GM18519 (cell line): ENCODE results near the gene RNF26.

Source experiments
- ATAC-seq: cut with Tn5 transposase; IDR thresholded peaks from one replicate; pipeline ENCODE4 v1.9.1; 2021; ENCODE audit warnings: mild to moderate bottlenecking, moderate library complexity; ENCODE audit not compliant: unreplicated experiment, low FRiP score

Gene RNF26

DNA sequence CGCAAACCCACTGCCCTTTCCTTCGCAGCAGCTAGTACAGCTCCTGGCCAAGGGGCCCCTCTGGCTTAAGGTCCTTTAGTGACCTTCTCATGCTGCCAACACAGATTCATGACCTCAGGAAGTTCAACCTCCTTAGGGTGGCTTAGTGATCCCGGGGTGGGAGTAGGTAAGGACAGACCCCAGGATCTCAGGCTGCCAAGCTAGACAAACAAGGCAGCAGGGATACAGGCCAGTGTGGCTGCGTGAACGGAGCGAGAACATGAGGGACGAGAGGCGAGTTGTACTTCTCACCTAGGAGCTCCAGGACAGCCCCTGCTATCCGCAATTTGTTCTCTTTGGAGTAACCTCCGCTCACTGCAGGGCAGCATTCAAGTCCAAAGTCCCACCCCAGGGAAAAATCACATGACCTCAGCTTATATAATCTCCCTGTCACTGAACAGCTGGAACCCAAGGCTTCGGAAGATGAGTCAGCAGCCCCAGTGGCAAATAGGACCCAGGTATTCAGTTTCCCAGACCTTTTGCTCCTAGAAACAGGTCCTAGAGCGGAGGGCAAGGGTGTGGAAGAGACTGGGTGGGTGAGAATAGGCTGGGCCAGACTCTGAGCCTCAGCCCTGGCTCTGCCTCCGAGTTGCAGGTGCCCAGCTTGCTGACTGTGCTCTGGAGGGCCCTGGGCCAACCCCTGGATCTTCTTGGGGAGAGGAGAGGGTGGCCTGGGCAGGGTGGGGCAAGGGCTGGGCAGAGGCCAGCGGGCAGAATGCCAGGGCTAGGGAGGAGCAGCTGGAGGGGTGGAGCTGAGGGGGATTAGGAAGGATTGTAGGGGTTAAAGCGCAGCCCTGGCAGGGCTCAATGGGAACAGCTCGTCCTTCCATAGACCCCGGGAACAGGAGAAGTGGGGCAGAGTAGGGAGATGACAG lies 34.1 kb downstream of the RNF26 start:
- no peak for ATAC-seq

- ATAC-seq = no peak
These were observed 35.0 kb downstream of the RNF26 start for GRCh38 chr11:119369132-119369925.

GRCh38 chr11:119370486-119371046 lies 36.2 kb downstream of the RNF26 start:
- no peak for ATAC-seq

GRCh38 chr11:119371067-119371601 lies 36.8 kb downstream of the RNF26 start:
- ATAC-seq = no peak

- ATAC-seq = no peak
These were observed 37.5 kb downstream of the RNF26 start for GRCh38 chr11:119371778-119372182.

- ATAC-seq = no peak
These were observed 38.1 kb downstream of the RNF26 start for GRCh38 chr11:119372260-119373058.

DNA sequence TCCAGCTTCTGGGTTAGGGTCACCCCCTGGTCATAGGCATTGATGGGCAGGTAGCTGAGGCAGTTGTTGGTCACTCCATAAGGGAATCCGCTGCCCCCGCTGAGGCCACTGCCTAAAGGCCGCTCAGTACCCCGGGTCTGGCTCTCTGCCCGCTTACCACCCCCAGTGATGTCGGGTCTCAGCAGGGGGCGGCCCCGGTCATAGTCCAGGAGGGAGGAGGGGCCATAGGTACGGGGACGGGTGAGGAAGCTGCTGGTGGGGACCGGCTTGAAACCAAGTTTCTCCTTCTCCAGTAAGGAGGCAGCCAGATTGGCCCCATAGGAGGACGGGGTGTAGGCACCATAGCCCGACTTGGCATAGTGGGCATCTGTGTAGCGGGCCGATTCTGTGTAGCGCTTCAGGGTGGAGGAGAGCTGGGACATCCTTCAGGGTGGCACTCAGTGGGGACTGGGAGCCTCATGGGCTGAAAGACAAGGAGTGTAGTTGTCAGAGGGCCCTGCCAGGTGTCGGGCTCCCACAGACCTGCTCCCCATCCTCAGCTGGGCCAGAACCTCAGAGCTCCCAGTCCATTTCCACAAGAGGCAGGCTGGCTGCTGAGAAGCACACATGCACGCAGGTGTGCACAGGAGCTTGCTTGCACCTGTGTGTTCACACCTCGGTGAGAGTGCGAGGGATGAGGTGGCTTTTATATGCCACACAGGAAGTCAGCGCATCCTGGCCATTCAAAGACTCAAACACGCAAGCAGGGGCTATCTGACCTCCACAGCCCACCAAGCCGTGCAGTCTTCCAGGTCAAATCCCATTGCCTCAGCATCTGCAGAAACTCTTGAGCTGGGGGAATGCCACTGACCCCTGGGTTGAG lies 39.0 kb downstream of the RNF26 start:
- ATAC-seq = no peak

GRCh38 chr11:119373921-119374631 lies 39.7 kb downstream of the RNF26 start:
- ATAC-seq = no peak

DNA sequence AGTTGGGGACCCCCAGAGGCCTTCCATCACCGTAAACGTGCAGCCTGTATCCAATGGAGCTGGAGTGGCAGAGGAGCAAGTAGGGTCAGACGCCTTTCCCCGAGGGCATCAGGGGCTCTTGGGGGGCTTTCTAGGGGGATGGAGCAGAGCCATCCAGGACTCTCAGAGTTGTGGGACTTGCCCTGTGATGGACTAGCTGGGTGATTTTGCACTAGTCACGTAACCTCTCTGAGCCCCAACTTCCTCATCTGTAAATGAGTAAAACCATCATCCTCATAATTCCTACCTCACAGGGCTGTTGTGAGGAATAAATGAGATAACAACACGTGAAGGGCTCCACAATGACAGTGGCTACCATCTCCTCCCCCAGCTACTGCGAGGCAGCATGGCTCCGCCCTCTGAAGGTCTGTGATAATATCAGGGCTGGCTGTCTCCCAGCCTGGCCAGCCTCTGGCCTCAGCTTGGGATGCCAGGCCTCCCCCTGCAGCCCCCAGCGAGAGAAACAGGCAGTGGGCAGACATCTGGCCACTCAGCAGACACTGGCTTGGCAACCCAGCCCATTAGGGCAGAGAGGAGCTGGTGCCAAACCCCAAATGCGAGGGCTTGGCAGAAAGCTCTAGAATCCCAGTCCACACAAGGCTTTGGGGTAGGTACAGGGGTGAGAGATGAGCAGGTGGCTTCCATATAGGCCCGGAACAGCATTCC lies 40.5 kb downstream of the RNF26 start:
- ATAC-seq = no peak

DNA sequence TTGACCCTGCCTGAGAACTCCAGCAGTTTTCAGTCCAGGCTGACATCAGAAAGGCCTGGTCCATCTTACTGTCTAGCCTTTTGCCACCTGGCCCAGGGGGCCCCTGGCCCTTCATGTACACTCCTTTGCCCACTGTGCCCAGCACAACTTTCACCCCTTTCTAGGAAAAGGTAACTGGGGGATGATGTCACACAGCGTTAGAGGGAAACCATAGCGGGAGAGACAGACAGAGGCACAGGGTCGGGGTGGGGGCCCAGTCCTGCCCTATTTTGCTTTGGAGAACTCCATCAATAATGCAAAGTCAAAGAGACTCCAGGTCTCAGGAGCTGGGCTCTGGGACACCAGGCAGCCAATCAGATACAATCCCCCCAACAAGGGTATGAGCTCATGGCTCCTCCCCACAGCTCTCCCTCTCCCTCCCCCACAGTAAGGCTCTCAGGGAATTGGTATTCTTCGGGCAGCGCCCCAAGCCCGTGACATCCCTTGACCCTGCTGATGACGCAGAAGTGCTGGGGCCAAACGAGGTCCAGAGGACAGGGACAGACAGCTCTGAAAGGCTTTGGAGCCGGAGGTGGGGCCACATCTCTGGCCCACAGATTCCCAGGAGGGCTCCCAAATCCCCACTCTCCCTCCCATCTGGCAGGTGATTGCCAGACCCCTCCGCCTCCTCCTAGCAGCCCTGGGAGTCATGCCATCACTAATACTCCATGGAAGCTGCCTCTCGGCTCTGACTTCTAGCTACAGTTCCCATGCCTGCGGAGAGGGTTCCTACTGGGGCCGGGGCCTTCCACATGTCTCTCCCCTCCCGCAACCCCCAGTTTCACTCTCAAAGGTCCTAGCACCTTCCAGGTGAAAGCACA lies 41.2 kb downstream of the RNF26 start:
- ATAC-seq = no peak

GRCh38 chr11:119376197-119376847 lies 42.0 kb downstream of the RNF26 start:
- ATAC-seq = no peak

DNA sequence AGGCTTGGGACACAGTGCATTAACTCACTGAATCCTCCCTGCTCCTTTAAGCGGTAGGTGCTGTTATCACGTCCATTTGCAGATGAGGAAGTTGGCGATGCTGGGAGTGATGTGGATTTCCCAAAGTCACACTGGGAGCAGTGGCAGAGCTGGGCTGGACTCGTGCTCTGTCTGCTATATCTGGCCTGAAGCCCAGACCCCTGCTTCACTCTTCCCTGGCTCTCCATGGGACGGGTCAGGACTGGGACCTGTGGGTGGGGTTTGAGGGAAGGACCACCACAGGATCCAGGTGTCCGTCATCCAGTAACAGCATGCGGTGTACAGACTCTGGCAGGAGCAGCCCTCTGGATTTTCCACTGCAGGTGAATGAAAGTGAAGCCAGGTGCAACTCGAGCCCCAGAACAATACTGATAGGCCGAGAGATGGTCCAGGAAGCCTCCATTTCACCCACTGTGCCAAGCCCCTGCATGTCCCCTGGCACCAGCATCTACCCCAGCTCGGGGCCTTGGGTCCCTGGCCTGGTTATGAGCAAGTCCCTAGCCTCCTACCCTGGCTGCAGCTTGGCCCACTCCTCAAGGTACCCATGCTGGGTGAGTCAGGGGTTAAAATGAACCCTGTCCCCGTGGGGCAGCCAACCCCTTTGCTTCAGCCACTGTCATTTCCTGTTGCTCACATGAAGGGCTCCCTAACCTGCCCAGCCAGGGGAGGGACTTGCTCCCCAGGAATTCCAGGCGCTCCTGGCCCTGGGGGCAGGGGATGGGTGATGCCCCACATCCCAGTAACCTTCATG lies 43.0 kb downstream of the RNF26 start:
- ATAC-seq = no peak

- ATAC-seq = no peak
These were observed 43.8 kb downstream of the RNF26 start for GRCh38 chr11:119377961-119378667.

DNA sequence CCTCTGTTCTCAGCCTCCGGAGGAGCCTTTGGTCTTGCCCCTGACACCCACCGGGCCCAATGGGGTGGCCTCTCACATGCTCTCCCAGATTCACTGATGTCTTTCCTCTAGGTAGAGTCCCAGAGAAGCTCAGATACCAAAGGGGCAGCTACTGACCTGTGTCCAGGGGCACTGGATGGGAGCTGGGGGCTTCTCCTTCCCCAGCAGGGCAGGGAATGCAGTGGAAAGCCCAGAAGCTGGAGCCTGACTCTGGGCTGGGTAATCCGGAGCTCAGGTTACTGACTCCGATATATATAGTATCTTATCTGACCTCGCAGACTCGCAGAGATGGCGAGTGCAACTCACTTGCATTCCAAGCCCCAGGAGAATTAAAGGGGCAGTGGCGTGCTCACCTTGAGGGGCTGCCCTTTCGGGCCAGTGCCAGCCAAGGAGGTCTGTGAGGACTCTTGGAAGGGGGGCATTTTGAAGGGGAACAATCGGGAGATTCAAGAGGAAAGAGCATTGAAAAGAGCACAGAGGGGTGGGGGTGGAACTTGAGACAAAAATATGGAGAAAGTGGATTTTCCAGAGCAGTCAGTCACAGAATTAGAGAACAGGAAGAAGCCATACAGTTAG lies 44.6 kb downstream of the RNF26 start:
- no peak for ATAC-seq
